Transverse colon (tissue), 4 donors: Measurements from ENCODE around the gene RHBDD1.

Source experiments
- EP300 ChIP-seq: sonication (generic); formaldehyde crosslinking; IDR thresholded peaks from one replicate; pipeline ENCODE4 v1.6.1; 2017; ENCODE audit warnings: antibody characterized with exemption, low read depth
- POLR2A ChIP-seq: fragments of 450-650 bp; IDR thresholded peaks from one replicate; pipeline ENCODE4 v1.6.1; 2016; ENCODE audit warnings: antibody characterized with exemption, mild to moderate bottlenecking, moderate library complexity
- POLR2AphosphoS5 ChIP-seq, 3 donors: sonication (generic); formaldehyde crosslinking; IDR thresholded peaks; one replicate each; pipeline ENCODE4 v1.6.1; 2016; ENCODE audit warnings: antibody characterized with exemption in 3 of 3
- TF ChIP-seq, protein P1 (sequence below), 5 experiments: fragments of 200-600 bp in 3 of 5; fragments of 450-650 bp in 2 of 5; sonication (generic) in 3 of 5; IDR thresholded peaks; 1 replicate in 2 of 5; 2 replicates in 3 of 5; pipeline ENCODE4 v1.5.1; 2016 to 2017; ENCODE audit warnings: antibody characterized with exemption in 5 of 5, inconsistent platforms in 3 of 5, mild to moderate bottlenecking in 2 of 5, moderate library complexity in 1 of 5

- TF ChIP-seq, protein P1, sequence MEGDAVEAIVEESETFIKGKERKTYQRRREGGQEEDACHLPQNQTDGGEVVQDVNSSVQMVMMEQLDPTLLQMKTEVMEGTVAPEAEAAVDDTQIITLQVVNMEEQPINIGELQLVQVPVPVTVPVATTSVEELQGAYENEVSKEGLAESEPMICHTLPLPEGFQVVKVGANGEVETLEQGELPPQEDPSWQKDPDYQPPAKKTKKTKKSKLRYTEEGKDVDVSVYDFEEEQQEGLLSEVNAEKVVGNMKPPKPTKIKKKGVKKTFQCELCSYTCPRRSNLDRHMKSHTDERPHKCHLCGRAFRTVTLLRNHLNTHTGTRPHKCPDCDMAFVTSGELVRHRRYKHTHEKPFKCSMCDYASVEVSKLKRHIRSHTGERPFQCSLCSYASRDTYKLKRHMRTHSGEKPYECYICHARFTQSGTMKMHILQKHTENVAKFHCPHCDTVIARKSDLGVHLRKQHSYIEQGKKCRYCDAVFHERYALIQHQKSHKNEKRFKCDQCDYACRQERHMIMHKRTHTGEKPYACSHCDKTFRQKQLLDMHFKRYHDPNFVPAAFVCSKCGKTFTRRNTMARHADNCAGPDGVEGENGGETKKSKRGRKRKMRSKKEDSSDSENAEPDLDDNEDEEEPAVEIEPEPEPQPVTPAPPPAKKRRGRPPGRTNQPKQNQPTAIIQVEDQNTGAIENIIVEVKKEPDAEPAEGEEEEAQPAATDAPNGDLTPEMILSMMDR (IDR thresholded peaks at IDR 0.05), result no peak
- TF ChIP-seq POLR2AphosphoS5 (IDR thresholded peaks at IDR 0.05) (no peak), POLR2A (no peak), EP300 (no peak)
Measured at GRCh38 chr2:226838722-226839121, 2.9 kb downstream of the RHBDD1 start.
